SK-N-SH (cell line): Measurements from ENCODE around the gene TEX12. TPM values are rescaled to one million over a fixed set of nuclear protein-coding genes. Genes with fewer than 3 reads are reported as not detected.
"Not testable (repeated sequence)": the region's sequence is repeated elsewhere in the genome, so short reads cannot be mapped to it uniquely, and the experiment has no call there.

ENCODE experiments used
- CTCF ChIA-PET: fragments of 300-600, 350-600 bp; formaldehyde crosslinking; extraction: SDS; loops from one replicate; lab custom pipeline; 2021; lab: Yijun Ruan, JAX
- POLR2A ChIA-PET: fragments of 350-600 bp; sonication (Branson Sonifier 250); formaldehyde crosslinking; extraction: SDS; loops from one replicate; lab custom pipeline; 2020; ENCODE audit warnings: antibody characterized with exemption, inconsistent platforms; lab: Yijun Ruan, JAX
- DNase-seq: peaks from one replicate; pipeline ENCODE4 v3.0.0; 2012
- H2AFZ ChIP-seq: fragments of 200-600 bp; sonication (generic); 2 replicates; pipeline ENCODE4 v1.8.1; 2016; ENCODE audit warnings: antibody characterized with exemption, mild to moderate bottlenecking, low read depth
- H3F3A ChIP-seq: fragments of 200-600 bp; sonication (generic); replicated peaks from 2 replicates; pipeline ENCODE3; 2016; ENCODE audit warnings: antibody characterized with exemption, mild to moderate bottlenecking; ENCODE audit not compliant: insufficient read depth
- H3K27ac ChIP-seq, 2 experiments: fragments of 200-500 bp in 1 of 2; fragments of 200-600 bp in 1 of 2; sonication (Bioruptor generic) in 1 of 2; sonication (generic), shearing (Covaris generic) in 1 of 2; 2 replicates each; pipeline versions ENCODE4 v1.5.1 to v1.6.1; 2014 to 2016; ENCODE audit warnings: low read depth in 2 of 2, inconsistent platforms in 1 of 2, low read length in 1 of 2, mild to moderate bottlenecking in 1 of 2, mixed read lengths in 1 of 2
- H3K27me3 ChIP-seq: fragments of 200-600 bp; sonication (generic), shearing (Covaris generic); 2 replicates; pipeline ENCODE4 v1.6.1; 2016; ENCODE audit warnings: mixed run types; ENCODE audit not compliant: insufficient read depth
- H3K36me3 ChIP-seq, 2 experiments: fragments of 200-500 bp in 1 of 2; fragments of 200-600 bp in 1 of 2; sonication (Bioruptor generic) in 1 of 2; sonication (generic) in 1 of 2; replicated peaks in 1 of 2; 2 replicates each; pipeline versions ENCODE3 to v1.5.1; 2014 to 2016; ENCODE audit warnings: low read length in 1 of 2, mild to moderate bottlenecking in 1 of 2; ENCODE audit not compliant: insufficient read depth in 2 of 2, control insufficient read depth in 1 of 2
- H3K4me1 ChIP-seq, 2 experiments: fragments of 200-500 bp in 1 of 2; fragments of 200-600 bp in 1 of 2; sonication (Bioruptor generic) in 1 of 2; sonication (generic), shearing (Covaris generic) in 1 of 2; 2 replicates each; pipeline versions ENCODE4 v1.5.1 to v1.6.1; 2014 to 2016; ENCODE audit warnings: low read depth in 1 of 2, low read length in 1 of 2, mixed run types in 1 of 2; ENCODE audit not compliant: insufficient read depth in 2 of 2, control insufficient read depth in 1 of 2
- H3K4me2 ChIP-seq: fragments of 200-600 bp; sonication (generic), shearing (Covaris generic); 2 replicates; pipeline ENCODE4 v1.6.1; 2017; ENCODE audit warnings: mixed run types
- H3K4me3 ChIP-seq, 2 experiments: fragments of 200-500 bp in 1 of 2; fragments of 200-600 bp in 1 of 2; sonication (Bioruptor generic) in 1 of 2; sonication (generic), shearing (Covaris generic) in 1 of 2; 2 replicates each; pipeline versions ENCODE4 v1.5.1 to v1.8.1; 2014 to 2016; ENCODE audit warnings: low read depth in 2 of 2, inconsistent platforms in 1 of 2, low read length in 1 of 2, mild to moderate bottlenecking in 1 of 2, mixed read lengths in 1 of 2, moderate library complexity in 1 of 2
- H3K79me2 ChIP-seq: fragments of 200-600 bp; sonication (generic); 2 replicates; pipeline ENCODE4 v1.8.1; 2017; ENCODE audit warnings: mild to moderate bottlenecking; ENCODE audit not compliant: insufficient read depth
- H3K9ac ChIP-seq: fragments of 200-600 bp; sonication (generic); 2 replicates; pipeline ENCODE4 v1.6.1; 2017; ENCODE audit warnings: mixed run types
- H3K9me2 ChIP-seq: fragments of 200-600 bp; sonication (generic); 2 replicates; pipeline ENCODE4 v1.6.1; 2017; ENCODE audit warnings: mixed run types
- H3K9me3 ChIP-seq: fragments of 200-600 bp; sonication (generic); 2 replicates; pipeline ENCODE4 v1.6.1; 2017; ENCODE audit warnings: mixed run types, mild to moderate bottlenecking, moderate library complexity
- H4K20me1 ChIP-seq: fragments of 200-600 bp; sonication (generic); 2 replicates; pipeline ENCODE4 v1.6.1; 2017; ENCODE audit warnings: mild to moderate bottlenecking, mixed run types; ENCODE audit not compliant: insufficient read depth
- ELF1 ChIP-seq: IDR thresholded peaks from 2 replicates; pipeline ENCODE4 v1.4.0; 2012
- EP300 ChIP-seq, 2 experiments: IDR thresholded peaks; 2 replicates each; pipeline versions ENCODE4 v1.4.0 to v1.6.1; 2012; ENCODE audit warnings: borderline replicate concordance in 1 of 2, low read depth in 1 of 2, low read length in 1 of 2
- GATA2 ChIP-seq: sonication (generic); formaldehyde crosslinking; IDR thresholded peaks from 2 replicates; pipeline ENCODE4 v1.5.0; 2020; ENCODE audit warnings: mild to moderate bottlenecking, missing genetic modification reagents
- JUND ChIP-seq: IDR thresholded peaks from 2 replicates; pipeline ENCODE4 v1.4.0; 2012
- MEF2A ChIP-seq: IDR thresholded peaks from 2 replicates; pipeline ENCODE4 v1.4.0; 2012; ENCODE audit warnings: low read depth, borderline replicate concordance
- RCOR1 ChIP-seq: fragments of 150-350 bp; IDR thresholded peaks from 2 replicates; pipeline ENCODE4 v1.6.1; 2017; ENCODE audit warnings: antibody characterized with exemption, low read length
- REST ChIP-seq: IDR thresholded peaks from 2 replicates; pipeline ENCODE4 v1.6.1; 2012; ENCODE audit warnings: mild to moderate bottlenecking, low read depth, low read length, moderate library complexity
- WGBS: methylation state at CpG from one replicate; pipeline ENCODE4 v1.1.6; 2017; ENCODE audit warnings: low lambda C conversion rate; 5-methylcytosine and 5-hydroxymethylcytosine counted together
- polyA plus RNA-seq, 3 experiments: library from polyadenylated mRNA; depleted of rRNA; stranded (reverse); fragments of >200 nt; gene quantifications; 2 replicates each; pipeline ENCODE4 v1.2.3, GENCODE V29; 2012
- TF ChIP-seq, protein P1 (sequence below): IDR thresholded peaks from 2 replicates; pipeline ENCODE4; 2012

TEX12 gene
- polyA plus RNA-seq, 1 of the 3 experiments (the other 2 are of a cell fraction), result not detected

DNA sequence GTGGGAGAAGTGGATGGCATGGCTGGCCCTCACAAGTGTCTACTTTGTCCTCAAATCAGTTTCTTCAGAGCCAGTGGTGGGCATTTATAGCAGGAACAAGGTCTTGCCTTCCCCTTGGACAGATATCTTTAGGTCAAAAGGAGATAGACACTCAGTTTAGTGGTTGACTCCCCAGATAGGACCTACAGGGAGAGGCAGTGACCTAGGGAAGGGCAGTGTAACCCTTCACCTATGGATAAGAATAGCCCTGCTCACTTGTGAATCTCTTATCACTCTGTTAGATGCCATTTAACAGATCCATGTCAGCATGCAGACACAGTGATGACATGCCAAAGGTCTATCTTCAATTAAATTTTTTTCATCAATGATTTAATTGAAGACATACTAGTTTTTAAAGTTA, 19.1 kb downstream of the TEX12 start:
- Histone ChIP-seq H2AFZ (no peak overlapping the region), H3K4me1 (no peaks in the 10 kb centered on the region; a peak in 1 of 4 replicates), H3K9me2 (no peaks in the 10 kb centered on the region), H3K4me2 (no peak overlapping the region), H3K79me2 (no peaks in the 10 kb centered on the region), H4K20me1 (no peaks in the 10 kb centered on the region), H3F3A (no peaks in the 10 kb centered on the region), H3K9ac (no peak overlapping the region), H3K36me3 (no peaks in the 10 kb centered on the region), H3K27me3 (no peaks in the 10 kb centered on the region), H3K4me3 (no peak overlapping the region)
- ChIA-PET CTCF (interaction anchor here (1.8 kb wide), 1 partner anchor 11 kb away, joined by 3 read pairs; the partner anchor contains the start of gene BCO2), POLR2A (no interaction called here)
- TF ChIP-seq ELF1, result no peak
- no peak for TF ChIP-seq MEF2A
- no peak for TF ChIP-seq REST
- no peak for TF ChIP-seq JUND
- TF ChIP-seq EP300 (IDR thresholded peaks at IDR 0.05; ENCODE audit: borderline replicate concordance in 1 of 2, low read depth in 1 of 2, low read length in 1 of 2), result no peak
- TF ChIP-seq GATA2 (CRISPR knock-in tag), result no peak
- TF ChIP-seq, protein P1, sequence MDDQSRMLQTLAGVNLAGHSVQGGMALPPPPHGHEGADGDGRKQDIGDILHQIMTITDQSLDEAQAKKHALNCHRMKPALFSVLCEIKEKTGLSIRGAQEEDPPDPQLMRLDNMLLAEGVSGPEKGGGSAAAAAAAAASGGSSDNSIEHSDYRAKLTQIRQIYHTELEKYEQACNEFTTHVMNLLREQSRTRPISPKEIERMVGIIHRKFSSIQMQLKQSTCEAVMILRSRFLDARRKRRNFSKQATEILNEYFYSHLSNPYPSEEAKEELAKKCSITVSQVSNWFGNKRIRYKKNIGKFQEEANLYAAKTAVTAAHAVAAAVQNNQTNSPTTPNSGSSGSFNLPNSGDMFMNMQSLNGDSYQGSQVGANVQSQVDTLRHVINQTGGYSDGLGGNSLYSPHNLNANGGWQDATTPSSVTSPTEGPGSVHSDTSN, result no peak
- TF ChIP-seq RCOR1, result no peak
- TF ChIP-seq, all 33 proteins: peak for 0
- Histone ChIP-seq H3K9me3 (no peaks in the 10 kb centered on the region), H3K27ac (no peak overlapping the region)
- DNase-seq, result no peak

DNA sequence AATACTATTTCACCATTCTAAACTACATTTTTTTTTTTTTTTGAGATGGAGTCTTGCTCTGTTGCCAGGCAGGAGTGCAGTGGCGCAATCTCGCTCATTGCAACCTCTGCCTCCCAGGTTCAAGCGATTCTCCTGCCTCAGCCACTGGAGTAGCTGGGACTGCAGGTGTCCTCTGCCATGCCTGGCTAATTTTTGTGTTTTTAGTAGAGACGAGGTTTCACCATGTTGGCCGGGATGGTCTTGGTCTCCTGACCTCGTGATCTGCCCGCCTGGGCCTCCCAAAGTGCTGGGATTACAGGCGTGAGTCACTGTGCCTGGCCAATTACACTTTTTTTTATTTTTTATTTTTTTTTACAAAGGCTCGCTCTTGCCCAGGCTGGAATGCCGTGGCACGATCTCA, 27.9 kb downstream of the TEX12 start:
- H2AFZ ChIP-seq, H3K27me3 ChIP-seq, H3F3A ChIP-seq, H3K9ac ChIP-seq, H3K36me3 ChIP-seq, H3K9me2 ChIP-seq, H3K79me2 ChIP-seq, H3K27ac ChIP-seq, DNase-seq, H3K4me2 ChIP-seq, H3K4me1 ChIP-seq, H4K20me1 ChIP-seq, H3K4me3 ChIP-seq, H3K9me3 ChIP-seq, POLR2A ChIA-PET: not testable (repeated sequence)
- 85% methylated on average over 11 of the region's 11 CpGs for WGBS
- CTCF ChIA-PET, result interaction anchor here (1.5 kb wide), 1 partner anchor 20 kb away, joined by 6 read pairs; the partner anchor contains the start of gene BCO2
